ENCODE data around the gene KRT78.

- TF ChIP-seq CTCF (IDR thresholded peaks at IDR 0.05) (no peak), EP300 (IDR thresholded peaks at IDR 0.05) (no peak)
Observed at GRCh38 chr12:52805739-52806138, 43.1 kb downstream of the KRT78 start.

All from stomach (tissue), 4 donors.